Measurements from ENCODE around the gene SWAP70.

Gene SWAP70

DNA sequence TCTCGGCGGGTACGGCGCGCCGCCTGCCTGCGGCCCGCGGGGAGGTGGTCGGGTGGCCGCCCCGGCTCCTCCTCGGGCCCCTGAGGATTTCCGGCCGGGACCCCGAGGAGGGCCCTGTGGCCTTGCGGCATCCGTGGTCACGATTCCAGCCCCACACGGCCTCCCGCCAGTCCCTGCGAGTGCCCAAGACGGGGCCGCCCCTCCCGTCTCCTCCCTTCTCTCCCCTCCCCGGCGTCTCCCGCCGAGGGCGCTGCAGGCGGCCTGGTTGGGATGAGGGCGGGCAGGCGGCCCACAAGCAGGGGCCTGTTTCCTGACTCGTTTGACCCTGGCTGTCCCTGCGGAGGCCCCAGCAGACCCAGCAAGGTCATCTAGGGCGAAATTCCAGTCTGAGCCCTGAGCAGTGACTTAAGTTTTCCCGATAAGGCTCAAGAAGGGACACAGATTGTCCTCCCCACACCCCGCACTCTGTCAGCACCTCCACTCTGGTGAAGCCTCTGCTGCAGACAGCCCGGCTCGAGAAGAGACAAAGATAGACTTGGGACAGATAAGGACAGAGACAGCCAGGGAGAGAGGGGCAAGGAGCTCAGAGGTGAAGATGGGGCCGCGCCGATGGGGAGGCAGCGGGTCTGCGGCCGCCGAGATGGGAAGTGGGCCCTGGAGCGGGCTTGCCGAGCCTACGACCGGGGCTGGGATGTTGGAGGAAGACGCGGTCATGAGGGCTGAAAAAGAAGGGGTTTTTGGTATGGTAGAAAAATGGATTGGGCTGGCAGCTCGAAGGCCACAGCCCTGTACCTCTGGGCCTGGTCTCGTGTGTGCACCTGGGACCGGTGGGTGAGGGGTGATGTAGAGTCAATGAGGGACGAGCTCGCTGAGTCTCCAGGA is 95.0 kb downstream of the SWAP70 start:
- TF ChIP-seq, protein P1, sequence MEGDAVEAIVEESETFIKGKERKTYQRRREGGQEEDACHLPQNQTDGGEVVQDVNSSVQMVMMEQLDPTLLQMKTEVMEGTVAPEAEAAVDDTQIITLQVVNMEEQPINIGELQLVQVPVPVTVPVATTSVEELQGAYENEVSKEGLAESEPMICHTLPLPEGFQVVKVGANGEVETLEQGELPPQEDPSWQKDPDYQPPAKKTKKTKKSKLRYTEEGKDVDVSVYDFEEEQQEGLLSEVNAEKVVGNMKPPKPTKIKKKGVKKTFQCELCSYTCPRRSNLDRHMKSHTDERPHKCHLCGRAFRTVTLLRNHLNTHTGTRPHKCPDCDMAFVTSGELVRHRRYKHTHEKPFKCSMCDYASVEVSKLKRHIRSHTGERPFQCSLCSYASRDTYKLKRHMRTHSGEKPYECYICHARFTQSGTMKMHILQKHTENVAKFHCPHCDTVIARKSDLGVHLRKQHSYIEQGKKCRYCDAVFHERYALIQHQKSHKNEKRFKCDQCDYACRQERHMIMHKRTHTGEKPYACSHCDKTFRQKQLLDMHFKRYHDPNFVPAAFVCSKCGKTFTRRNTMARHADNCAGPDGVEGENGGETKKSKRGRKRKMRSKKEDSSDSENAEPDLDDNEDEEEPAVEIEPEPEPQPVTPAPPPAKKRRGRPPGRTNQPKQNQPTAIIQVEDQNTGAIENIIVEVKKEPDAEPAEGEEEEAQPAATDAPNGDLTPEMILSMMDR (IDR thresholded peaks at IDR 0.05; ENCODE audit: low read depth, low read length): no peak
- TF ChIP-seq, protein P2, sequence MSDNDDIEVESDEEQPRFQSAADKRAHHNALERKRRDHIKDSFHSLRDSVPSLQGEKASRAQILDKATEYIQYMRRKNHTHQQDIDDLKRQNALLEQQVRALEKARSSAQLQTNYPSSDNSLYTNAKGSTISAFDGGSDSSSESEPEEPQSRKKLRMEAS (IDR thresholded peaks at IDR 0.05; ENCODE audit: low read depth, low read length): peak; percentile 62
- TF ChIP-seq MYC (IDR thresholded peaks at IDR 0.05; ENCODE audit: low read depth, low read length) (peak; percentile 48; the same call in 1 of the 2 replicates), POLR2A (IDR thresholded peaks at IDR 0.05; ENCODE audit: extremely low read depth, insufficient read length) (peak; percentile 33)
- DNase-seq (ENCODE audit: low read depth): peak; percentile 95
- peak overlapping the region; percentile 63 for H3K4me3 ChIP-seq (ENCODE audit: low read depth, low read length)

DNA sequence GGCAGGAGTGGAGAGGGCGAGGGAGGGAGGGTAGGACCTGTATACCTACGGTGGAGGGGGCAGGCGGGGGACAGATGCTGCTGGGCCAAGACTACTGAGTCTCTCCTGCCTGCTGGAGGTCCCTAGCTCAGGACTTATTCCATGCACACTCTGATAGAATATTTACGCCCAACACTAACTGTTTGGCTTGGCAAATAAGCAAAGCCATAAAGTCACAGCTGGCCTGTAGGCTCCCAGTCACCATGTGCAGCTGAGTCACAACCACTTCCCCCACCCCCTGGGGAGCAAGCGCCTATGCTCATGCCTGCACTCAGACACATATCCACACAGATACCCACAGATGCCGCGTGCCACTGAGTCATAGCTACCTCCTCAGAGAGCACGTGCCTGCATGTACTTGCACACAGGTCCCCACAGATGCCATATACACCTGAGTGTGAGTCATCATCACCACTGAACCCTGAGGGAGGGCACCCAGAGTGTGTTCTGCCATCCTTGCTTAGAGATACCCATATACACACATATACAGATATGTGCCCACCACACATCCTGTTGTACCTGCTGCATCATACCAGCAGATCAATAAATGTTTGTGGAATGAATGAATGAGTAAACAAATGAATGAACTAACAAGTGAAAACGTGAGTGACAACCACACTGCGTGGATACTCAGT is 95.8 kb downstream of the SWAP70 start:
- peak; percentile 99 for DNase-seq (ENCODE audit: low read depth)
- H3K4me3 ChIP-seq (ENCODE audit: low read depth, low read length): peak overlapping the region; percentile 63
- TF ChIP-seq, protein P2 (IDR thresholded peaks at IDR 0.05; ENCODE audit: low read depth, low read length): peak; percentile 100
- peak; percentile 100 for TF ChIP-seq MYC (IDR thresholded peaks at IDR 0.05; ENCODE audit: low read depth, low read length)
- TF ChIP-seq, protein P1 (IDR thresholded peaks at IDR 0.05; ENCODE audit: low read depth, low read length): no peak
- TF ChIP-seq POLR2A (IDR thresholded peaks at IDR 0.05; ENCODE audit: extremely low read depth, insufficient read length): peak; percentile 29

DNA sequence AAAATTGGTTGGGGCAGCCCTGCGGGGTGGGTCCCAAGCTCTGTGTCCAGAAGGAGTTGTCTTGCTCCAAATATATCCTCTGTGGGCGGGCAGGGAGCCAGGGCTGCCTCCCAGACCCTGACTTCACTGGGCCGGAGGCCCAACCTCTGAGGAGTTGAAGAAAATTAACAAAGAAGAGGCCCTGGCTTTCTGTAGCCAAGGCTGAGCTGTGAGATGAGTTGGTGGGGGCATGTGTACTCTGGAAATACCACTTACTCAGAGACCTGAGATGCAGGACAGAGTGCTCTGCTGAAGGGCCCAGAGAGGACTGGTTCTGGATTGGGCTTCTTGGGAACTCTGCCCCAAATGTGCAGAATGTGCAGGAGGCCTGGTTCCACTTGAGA is 96.3 kb downstream of the SWAP70 start:
- H3K4me3 ChIP-seq (ENCODE audit: low read depth, low read length): no peak overlapping the region
- DNase-seq (ENCODE audit: low read depth): peak; percentile 40
- TF ChIP-seq MYC (IDR thresholded peaks at IDR 0.05; ENCODE audit: low read depth, low read length) (no peak), POLR2A (IDR thresholded peaks at IDR 0.05; ENCODE audit: extremely low read depth, insufficient read length) (no peak)
- TF ChIP-seq, protein P2 (IDR thresholded peaks at IDR 0.05; ENCODE audit: low read depth, low read length): no peak
- TF ChIP-seq, protein P1 (IDR thresholded peaks at IDR 0.05; ENCODE audit: low read depth, low read length): no peak

DNA sequence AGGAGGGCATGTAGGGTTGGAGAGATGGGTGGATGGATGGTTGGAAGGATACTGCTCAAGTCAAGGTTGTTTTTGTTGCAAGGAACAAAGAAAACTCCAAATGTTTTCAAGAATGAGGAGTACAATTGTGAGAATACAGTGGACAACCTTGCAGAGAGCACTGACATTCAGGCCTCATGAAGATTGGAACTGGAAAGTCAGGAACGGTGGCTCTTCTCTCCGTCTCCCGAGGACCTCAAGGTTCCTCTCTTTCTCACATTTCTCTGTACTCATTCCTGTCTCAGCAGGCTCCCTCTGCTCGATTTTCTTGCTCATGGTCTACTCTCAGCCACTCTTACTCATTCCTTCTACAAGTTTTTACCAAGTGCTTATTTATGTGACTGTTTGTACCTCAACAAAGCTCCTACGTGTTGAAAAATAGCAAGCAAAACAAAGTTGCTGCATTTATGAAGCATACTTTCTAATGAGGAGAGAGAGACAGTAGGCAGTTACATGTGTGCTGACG is 97.6 kb downstream of the SWAP70 start:
- DNase-seq (ENCODE audit: low read depth): no peak
- TF ChIP-seq POLR2A (IDR thresholded peaks at IDR 0.05; ENCODE audit: extremely low read depth, insufficient read length) (no peak), MYC (IDR thresholded peaks at IDR 0.05; ENCODE audit: low read depth, low read length) (no peak)
- TF ChIP-seq, protein P2 (IDR thresholded peaks at IDR 0.05; ENCODE audit: low read depth, low read length): no peak
- TF ChIP-seq, protein P1 (IDR thresholded peaks at IDR 0.05; ENCODE audit: low read depth, low read length): no peak
- H3K4me3 ChIP-seq (ENCODE audit: low read depth, low read length): no peak overlapping the region

DNA sequence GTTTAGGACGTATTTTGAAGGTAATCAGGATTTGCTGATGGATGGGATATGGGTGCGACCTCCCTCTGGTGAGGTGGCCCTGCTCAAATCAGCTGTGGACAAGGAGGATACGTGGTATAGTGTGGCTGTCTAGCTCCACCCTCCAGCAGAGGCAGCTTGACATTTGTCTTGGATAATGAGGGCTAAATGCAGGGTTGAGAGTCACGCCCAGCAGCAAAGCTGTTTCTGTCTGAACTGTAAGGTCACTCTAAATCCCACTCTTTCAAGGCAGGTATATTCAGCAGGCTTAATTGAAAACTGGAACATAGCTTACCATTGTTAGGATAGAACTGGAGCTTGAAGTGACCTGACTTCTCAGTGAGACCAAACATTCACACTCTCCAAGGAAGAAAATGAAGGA is 98.7 kb downstream of the SWAP70 start:
- DNase-seq (ENCODE audit: low read depth): no peak
- TF ChIP-seq POLR2A (IDR thresholded peaks at IDR 0.05; ENCODE audit: extremely low read depth, insufficient read length): no peak
- TF ChIP-seq, protein P2 (IDR thresholded peaks at IDR 0.05; ENCODE audit: low read depth, low read length): no peak
- TF ChIP-seq, protein P1 (IDR thresholded peaks at IDR 0.05; ENCODE audit: low read depth, low read length): no peak
- no peak for TF ChIP-seq MYC (IDR thresholded peaks at IDR 0.05; ENCODE audit: low read depth, low read length)
- H3K4me3 ChIP-seq (ENCODE audit: low read depth, low read length): no peak overlapping the region
